HG02938 (cell line): ENCODE measurements around the gene NRBP1.
"Not testable (repeated sequence)": the region's sequence is repeated elsewhere in the genome, so short reads cannot be mapped to it uniquely, and the experiment has no call there.

Experiments used
- ATAC-seq: cut with Tn5 transposase; IDR thresholded peaks from one replicate; pipeline ENCODE4 v1.9.1; 2021; ENCODE audit warnings: mild to moderate bottlenecking, moderate library complexity; ENCODE audit not compliant: unreplicated experiment

Gene NRBP1

GRCh38 chr2:27421660-27422250 is 6.7 kb upstream of the NRBP1 start:
- ATAC-seq = no peak

- ATAC-seq = no peak
These were observed 5.5 kb upstream of the NRBP1 start for GRCh38 chr2:27422958-27423357.

- ATAC-seq = not testable (repeated sequence)
These were observed 3.4 kb upstream of the NRBP1 start for GRCh38 chr2:27425039-27425438.

GRCh38 chr2:27427863-27428212 is 593 bp upstream of the NRBP1 start:
- ATAC-seq = no peak

GRCh38 chr2:27428978-27429541 is 629 bp downstream of the NRBP1 start:
- peak; percentile 53 for ATAC-seq

GRCh38 chr2:27431395-27431794 is 3.0 kb downstream of the NRBP1 start:
- no peak for ATAC-seq

GRCh38 chr2:27435628-27436027 is 7.2 kb downstream of the NRBP1 start:
- no peak for ATAC-seq

GRCh38 chr2:27441226-27441926 is 12.9 kb downstream of the NRBP1 start:
- no peak for ATAC-seq

GRCh38 chr2:27441958-27442919 is 13.8 kb downstream of the NRBP1 start, which contains the start of gene KRTCAP3:
Gene KRTCAP3, plus strand, starts transcription at chr2:27442381. Its CDS starts 32 bp downstream, at chr2:27442413.
- ATAC-seq = no peak

- ATAC-seq = no peak
These were observed 14.5 kb downstream of the NRBP1 start for GRCh38 chr2:27442920-27443282.

- no peak for ATAC-seq
These were observed 16.7 kb downstream of the NRBP1 start for GRCh38 chr2:27445155-27445554.

GRCh38 chr2:27445615-27446014 is 17.2 kb downstream of the NRBP1 start:
- no peak for ATAC-seq

GRCh38 chr2:27446057-27446456 is 17.6 kb downstream of the NRBP1 start:
- no peak for ATAC-seq

GRCh38 chr2:27448381-27448780 is 19.9 kb downstream of the NRBP1 start:
- no peak for ATAC-seq

- ATAC-seq = no peak
These were observed 22.7 kb downstream of the NRBP1 start for GRCh38 chr2:27451095-27451494.

GRCh38 chr2:27453968-27454367 is 25.5 kb downstream of the NRBP1 start:
- ATAC-seq = no peak

- ATAC-seq = no peak
These were observed 32.7 kb downstream of the NRBP1 start for GRCh38 chr2:27461118-27461517.

- no peak for ATAC-seq
These were observed 36.0 kb downstream of the NRBP1 start for GRCh38 chr2:27464443-27464842.

GRCh38 chr2:27471961-27472360 is 43.5 kb downstream of the NRBP1 start:
- ATAC-seq = no peak

GRCh38 chr2:27485496-27485895 is 57.1 kb downstream of the NRBP1 start:
- ATAC-seq = no peak

GRCh38 chr2:27489118-27489497 is 60.7 kb downstream of the NRBP1 start:
- ATAC-seq = peak; percentile 9
